TTC549 (cell line): ENCODE results near the gene CDH2.

Experiments
- FAIRE-seq: peaks from 2 replicates; lab custom pipeline; 2012; peaks lifted over from hg19 to GRCh38; lab: Jason Lieb, UNC

CDH2 gene

GRCh38 chr18:28040716-28041115 is 136.2 kb downstream of the CDH2 start:
- no peak for FAIRE-seq

GRCh38 chr18:28040211-28040610 is 136.7 kb downstream of the CDH2 start:
- no peak for FAIRE-seq

GRCh38 chr18:28039691-28040090 is 137.2 kb downstream of the CDH2 start:
- FAIRE-seq: no peak

- no peak for FAIRE-seq
Observed at GRCh38 chr18:28039078-28039477, 137.9 kb downstream of the CDH2 start.

GRCh38 chr18:28036488-28036887 is 140.4 kb downstream of the CDH2 start:
- no peak for FAIRE-seq

- no peak for FAIRE-seq
Observed at GRCh38 chr18:28034567-28034966, 142.4 kb downstream of the CDH2 start.

GRCh38 chr18:28032177-28032576 is 144.8 kb downstream of the CDH2 start:
- no peak for FAIRE-seq

- FAIRE-seq: no peak
Observed at GRCh38 chr18:28030458-28030857, 146.5 kb downstream of the CDH2 start.

- no peak for FAIRE-seq
Observed at GRCh38 chr18:28027755-28028154, 149.2 kb downstream of the CDH2 start.

- FAIRE-seq: no peak
Observed at GRCh38 chr18:28019425-28020108, 157.4 kb downstream of the CDH2 start.

- no peak for FAIRE-seq
Observed at GRCh38 chr18:28018351-28018750, 158.6 kb downstream of the CDH2 start.

GRCh38 chr18:28015671-28016070 is 161.3 kb downstream of the CDH2 start:
- no peak for FAIRE-seq

GRCh38 chr18:28013066-28013465 is 163.9 kb downstream of the CDH2 start:
- FAIRE-seq: no peak

- no peak for FAIRE-seq
Observed at GRCh38 chr18:28012336-28012735, 164.6 kb downstream of the CDH2 start.

GRCh38 chr18:28009589-28009988 is 167.3 kb downstream of the CDH2 start:
- FAIRE-seq: no peak

GRCh38 chr18:28007841-28008240 is 169.1 kb downstream of the CDH2 start:
- FAIRE-seq: no peak

- no peak for FAIRE-seq
Observed at GRCh38 chr18:28005164-28005563, 171.8 kb downstream of the CDH2 start.

GRCh38 chr18:28004606-28005005 is 172.3 kb downstream of the CDH2 start:
- FAIRE-seq: no peak

- FAIRE-seq: no peak
Observed at GRCh38 chr18:28003451-28003850, 173.5 kb downstream of the CDH2 start.

- FAIRE-seq: no peak
Observed at GRCh38 chr18:28002841-28003240, 174.1 kb downstream of the CDH2 start.

GRCh38 chr18:27996801-27997272 is 180.1 kb downstream of the CDH2 start:
- FAIRE-seq: no peak

GRCh38 chr18:27995770-27996502 is 181.0 kb downstream of the CDH2 start:
- FAIRE-seq: no peak

GRCh38 chr18:27994571-27994970 is 182.4 kb downstream of the CDH2 start:
- no peak for FAIRE-seq

- FAIRE-seq: no peak
Observed at GRCh38 chr18:27991391-27991790, 185.5 kb downstream of the CDH2 start.
